PC-3 (cell line): ENCODE data around the gene SNCG. TPM values are rescaled to one million over a fixed set of nuclear protein-coding genes. Genes with fewer than 3 reads are reported as not detected.

ENCODE experiments used
- ATAC-seq: fragments of 200-7000 bp; cut with Tn5 transposase; 2 replicates; pipeline ENCODE4 v1.9.1; 2020; ENCODE audit warnings: mild to moderate bottlenecking, moderate library complexity
- BruUV-seq: library from RNA; stranded (reverse); fragments of 400-500 nt; replicated peaks from 2 replicates; lab custom pipeline; 2021; lab: Mats Ljungman, UMichigan
- CTCF ChIA-PET: fragments of 300-600 bp; sonication (Branson Sonifier 250); formaldehyde crosslinking; loops from one replicate; lab custom pipeline; 2022; ENCODE audit warnings: antibody characterized with exemption; lab: Charles Lee
- POLR2A ChIA-PET: fragments of 300-600 bp; sonication (Branson Sonifier 250); formaldehyde crosslinking; loops from one replicate; lab custom pipeline; 2022; ENCODE audit warnings: antibody characterized with exemption; ENCODE audit not compliant: unreplicated experiment; lab: Charles Lee
- DNase-seq: peaks from one replicate; pipeline ENCODE4 v3.0.0-alpha.2; 2015
- H2AFZ ChIP-seq: fragments of 300-600 bp; sonication (generic); 2 replicates; pipeline ENCODE4 v1.6.0; 2016; ENCODE audit warnings: antibody characterized with exemption, low read length
- H3F3A ChIP-seq: fragments of 300-600 bp; sonication (generic); one replicate; pipeline ENCODE4 v1.6.0; 2017; ENCODE audit warnings: antibody characterized with exemption, low read length, control low read depth, mild to moderate bottlenecking; ENCODE audit not compliant: unreplicated experiment
- H3K27ac ChIP-seq: fragments of 300-600 bp; sonication (generic); 2 replicates; pipeline ENCODE4 v1.5.1; 2016; ENCODE audit warnings: mild to moderate bottlenecking, low read length
- H3K27me3 ChIP-seq: fragments of 300-600 bp; sonication (generic); 2 replicates; pipeline ENCODE4 v1.6.1; 2016; ENCODE audit warnings: low read length, mixed read lengths
- H3K36me3 ChIP-seq: fragments of 300-600 bp; sonication (generic); 2 replicates; pipeline ENCODE4 v1.6.1; 2016; ENCODE audit warnings: low read depth, mixed run types, low read length, mixed read lengths
- H3K4me1 ChIP-seq: fragments of 300-600 bp; sonication (generic); 2 replicates; pipeline ENCODE4 v1.5.1; 2016; ENCODE audit warnings: low read length; ENCODE audit not compliant: insufficient read depth
- H3K4me2 ChIP-seq: fragments of 300-600 bp; sonication (generic); 2 replicates; pipeline ENCODE4 v1.6.0; 2016; ENCODE audit warnings: low read length
- H3K4me3 ChIP-seq: fragments of 300-600 bp; sonication (generic); 2 replicates; pipeline ENCODE4 v1.5.1; 2016; ENCODE audit warnings: mild to moderate bottlenecking, low read length, mixed read lengths
- H3K79me2 ChIP-seq: fragments of 300-600 bp; sonication (generic); 2 replicates; pipeline ENCODE4 v1.6.1; 2017; ENCODE audit warnings: low read length, mixed read lengths
- H3K9ac ChIP-seq: fragments of 300-600 bp; sonication (generic); 2 replicates; pipeline ENCODE4 v1.6.0; 2016; ENCODE audit warnings: mild to moderate bottlenecking, low read length
- H3K9me2 ChIP-seq: fragments of 300-600 bp; sonication (generic); replicated peaks from 2 replicates; pipeline ENCODE4 v1.6.1; 2016; ENCODE audit warnings: mixed run types, low read length, mixed read lengths
- H3K9me3 ChIP-seq: fragments of 300-600 bp; sonication (generic); 2 replicates; pipeline ENCODE4 v1.6.1; 2016; ENCODE audit warnings: low read length, mixed read lengths
- H4K20me1 ChIP-seq: fragments of 300-600 bp; sonication (generic); 2 replicates; pipeline ENCODE4 v1.6.1; 2016; ENCODE audit warnings: low read length, mixed read lengths
- EZH2 ChIP-seq: fragments of 300-600 bp; sonication (generic); IDR thresholded peaks from one replicate; pipeline ENCODE4 v1.6.1; 2017; ENCODE audit warnings: antibody characterized with exemption, mild to moderate bottlenecking, low read length; ENCODE audit not compliant: unreplicated experiment
- EZH2phosphoT487 ChIP-seq: fragments of 300-600 bp; sonication (generic); IDR thresholded peaks from 2 replicates; pipeline ENCODE4 v1.6.1; 2018; ENCODE audit warnings: mild to moderate bottlenecking, antibody characterized with exemption, low read length, borderline replicate concordance
- intact Hi-C: fragments of 100-400 bp; cut with micrococcal nuclease; formaldehyde crosslinking; loops from 2 replicates; pipeline ENCODE4 v1.9.0; 2023
- total RNA-seq: library from RNA; depleted of rRNA; stranded (reverse); fragments of >200 nt; gene quantifications from 2 replicates; pipeline ENCODE4 v1.2.3, GENCODE V29; 2014
- TF ChIP-seq, protein P1 (sequence below): fragments of 300-600 bp; sonication (generic); conservative IDR thresholded peaks from 2 replicates; pipeline ENCODE4 v1.5.1; 2017; ENCODE audit warnings: antibody characterized with exemption, low read depth, mild to moderate bottlenecking, low read length

SNCG gene
- total RNA-seq, 1 experiment from 2014 or later = 2.7 TPM

DNA sequence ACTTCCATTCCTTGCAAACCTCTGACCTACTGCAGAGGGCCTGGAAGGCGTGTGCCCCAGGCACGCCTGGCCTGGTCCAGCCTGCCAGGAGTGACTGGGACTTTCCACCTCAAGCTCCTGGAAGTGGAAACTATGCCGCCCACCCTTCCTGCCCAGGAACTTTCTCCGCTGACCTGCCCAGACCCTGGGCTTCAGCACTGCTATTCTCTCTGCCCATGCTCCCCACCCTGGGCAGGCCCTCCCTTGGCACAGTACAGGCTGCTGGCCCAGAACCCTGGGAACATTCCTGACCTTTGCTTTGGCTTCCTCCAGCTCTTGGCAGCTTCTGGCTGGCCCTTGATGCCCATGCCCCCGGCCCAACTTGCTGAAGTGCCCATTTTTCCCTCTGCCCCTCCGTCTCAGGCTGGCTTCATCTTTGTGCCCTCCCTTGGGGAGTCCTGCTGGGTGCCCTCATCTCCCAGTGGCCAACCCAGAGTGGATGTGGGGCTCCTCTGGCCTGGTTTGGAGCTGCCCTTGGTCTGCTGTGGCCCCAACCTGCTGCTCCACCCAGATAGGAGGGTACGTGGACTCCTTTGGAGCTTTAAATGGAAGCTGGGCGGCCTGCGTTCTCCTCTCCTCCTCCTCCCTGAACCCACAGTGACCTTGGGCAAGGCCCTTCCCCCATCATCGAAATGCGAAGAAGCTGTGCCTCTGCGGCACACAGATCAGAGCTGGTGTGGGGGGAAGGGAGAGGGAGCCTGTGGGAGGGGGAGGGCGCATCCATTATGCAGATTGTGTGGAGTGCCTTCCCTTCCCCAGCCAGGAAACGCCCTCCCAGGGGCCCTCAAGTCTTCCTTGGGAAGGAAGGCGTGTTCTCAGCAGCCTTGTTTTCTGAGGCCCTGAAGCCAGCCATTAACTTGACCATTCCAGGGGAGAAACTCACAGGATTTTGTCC is 4.4 kb upstream of the SNCG start:
- H3K9ac ChIP-seq = no peak overlapping the region
- H3F3A ChIP-seq = no peaks in the 10 kb centered on the region
- DNase-seq (no peak), ATAC-seq (no peak; the same call in 1 of the 2 replicates)
- H3K27me3 ChIP-seq = no peaks in the 10 kb centered on the region
- intact Hi-C loops = no loop called here
- H3K27ac ChIP-seq = no peak overlapping the region
- no TSS peak for BruUV-seq
- H3K36me3 ChIP-seq = no peaks in the 10 kb centered on the region
- H2AFZ ChIP-seq = no peak overlapping the region
- H3K4me3 ChIP-seq = no peak overlapping the region
- H3K4me1 ChIP-seq = peaks cover 5% of the 10 kb centered on the region
- no peaks in the 10 kb centered on the region for H3K9me3 ChIP-seq
- no peak overlapping the region for H3K4me2 ChIP-seq
- no peaks in the 10 kb centered on the region for H4K20me1 ChIP-seq
- H3K79me2 ChIP-seq = no peaks in the 10 kb centered on the region
- ChIA-PET POLR2A (no interaction called here), CTCF (no interaction called here)
- no peak for TF ChIP-seq EZH2
- TF ChIP-seq, protein P1, sequence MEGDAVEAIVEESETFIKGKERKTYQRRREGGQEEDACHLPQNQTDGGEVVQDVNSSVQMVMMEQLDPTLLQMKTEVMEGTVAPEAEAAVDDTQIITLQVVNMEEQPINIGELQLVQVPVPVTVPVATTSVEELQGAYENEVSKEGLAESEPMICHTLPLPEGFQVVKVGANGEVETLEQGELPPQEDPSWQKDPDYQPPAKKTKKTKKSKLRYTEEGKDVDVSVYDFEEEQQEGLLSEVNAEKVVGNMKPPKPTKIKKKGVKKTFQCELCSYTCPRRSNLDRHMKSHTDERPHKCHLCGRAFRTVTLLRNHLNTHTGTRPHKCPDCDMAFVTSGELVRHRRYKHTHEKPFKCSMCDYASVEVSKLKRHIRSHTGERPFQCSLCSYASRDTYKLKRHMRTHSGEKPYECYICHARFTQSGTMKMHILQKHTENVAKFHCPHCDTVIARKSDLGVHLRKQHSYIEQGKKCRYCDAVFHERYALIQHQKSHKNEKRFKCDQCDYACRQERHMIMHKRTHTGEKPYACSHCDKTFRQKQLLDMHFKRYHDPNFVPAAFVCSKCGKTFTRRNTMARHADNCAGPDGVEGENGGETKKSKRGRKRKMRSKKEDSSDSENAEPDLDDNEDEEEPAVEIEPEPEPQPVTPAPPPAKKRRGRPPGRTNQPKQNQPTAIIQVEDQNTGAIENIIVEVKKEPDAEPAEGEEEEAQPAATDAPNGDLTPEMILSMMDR = no peak
- TF ChIP-seq EZH2phosphoT487 = no peak
- no peaks in the 10 kb centered on the region for H3K9me2 ChIP-seq

DNA sequence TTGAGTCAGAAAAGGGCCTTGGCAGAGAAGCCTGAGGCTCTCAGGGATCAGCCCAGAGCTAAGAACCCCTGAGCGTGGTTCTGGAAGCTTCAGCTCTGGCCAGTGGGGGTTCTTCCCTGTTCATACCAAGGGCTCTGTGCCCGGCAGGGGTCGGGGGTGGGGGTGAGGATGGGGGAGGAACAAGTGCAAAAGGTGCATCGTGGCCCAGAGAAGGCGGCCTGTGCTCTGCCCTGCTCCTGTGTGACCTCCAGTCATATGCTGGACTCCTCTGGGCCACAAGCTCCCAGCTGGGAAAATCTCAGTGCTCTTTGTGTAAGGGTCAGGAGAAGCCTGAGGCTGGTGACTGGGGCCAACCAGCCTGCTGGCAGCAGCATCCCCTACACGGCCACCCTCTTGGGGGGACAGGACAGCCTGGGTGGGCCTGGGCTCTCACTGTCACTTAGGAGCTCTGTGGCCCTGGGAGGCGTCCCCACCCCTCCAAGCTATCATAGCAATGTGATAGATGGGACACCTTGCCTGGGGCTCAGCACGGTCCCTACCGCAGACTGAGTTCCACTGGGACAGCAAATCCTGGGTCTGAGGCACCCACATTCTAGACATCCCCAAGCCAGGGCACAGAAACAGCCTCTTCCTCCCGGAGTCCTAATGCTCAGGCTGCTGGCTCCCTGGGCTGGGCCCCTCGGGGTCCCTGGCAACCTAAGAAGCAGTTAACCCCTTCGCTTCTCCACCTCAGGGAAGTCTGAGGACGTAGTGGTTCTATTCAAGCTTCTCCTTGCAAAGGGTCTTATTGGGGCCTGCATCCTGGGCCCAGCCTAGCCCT is 3.5 kb upstream of the SNCG start:
- TF ChIP-seq EZH2phosphoT487 (no peak), EZH2 (no peak)
- TF ChIP-seq, protein P1 = no peak
- intact Hi-C loops = no loop called here
- DNase-seq = no peak
- Histone ChIP-seq H3K79me2 (no peaks in the 10 kb centered on the region), H3K36me3 (no peaks in the 10 kb centered on the region), H2AFZ (no peak overlapping the region), H3K27me3 (no peaks in the 10 kb centered on the region), H3K4me2 (no peak overlapping the region), H3K4me3 (no peak overlapping the region), H3K9ac (no peak overlapping the region), H3F3A (no peaks in the 10 kb centered on the region), H3K27ac (no peak overlapping the region), H4K20me1 (no peaks in the 10 kb centered on the region), H3K4me1 (peaks cover 13% of the 10 kb centered on the region), H3K9me3 (no peaks in the 10 kb centered on the region), H3K9me2 (no peaks in the 10 kb centered on the region)
- POLR2A ChIA-PET = no interaction called here
- no peak for ATAC-seq
- BruUV-seq = no TSS peak
- CTCF ChIA-PET = no interaction called here
